GM12875 (cell line): ENCODE data around the gene OMA1.

Experiments used
- H3K4me3 ChIP-seq: one replicate; pipeline ENCODE4 v1.5.1; 2011; ENCODE audit warnings: low read depth, low read length, control low read depth
- CTCF ChIP-seq: IDR thresholded peaks from 2 replicates; pipeline ENCODE4 v1.5.1; 2011; ENCODE audit warnings: low read depth, mild to moderate bottlenecking, control low read depth, inconsistent platforms, low read length, moderate library complexity, borderline replicate concordance; ENCODE audit not compliant: insufficient read depth

OMA1 gene

DNA sequence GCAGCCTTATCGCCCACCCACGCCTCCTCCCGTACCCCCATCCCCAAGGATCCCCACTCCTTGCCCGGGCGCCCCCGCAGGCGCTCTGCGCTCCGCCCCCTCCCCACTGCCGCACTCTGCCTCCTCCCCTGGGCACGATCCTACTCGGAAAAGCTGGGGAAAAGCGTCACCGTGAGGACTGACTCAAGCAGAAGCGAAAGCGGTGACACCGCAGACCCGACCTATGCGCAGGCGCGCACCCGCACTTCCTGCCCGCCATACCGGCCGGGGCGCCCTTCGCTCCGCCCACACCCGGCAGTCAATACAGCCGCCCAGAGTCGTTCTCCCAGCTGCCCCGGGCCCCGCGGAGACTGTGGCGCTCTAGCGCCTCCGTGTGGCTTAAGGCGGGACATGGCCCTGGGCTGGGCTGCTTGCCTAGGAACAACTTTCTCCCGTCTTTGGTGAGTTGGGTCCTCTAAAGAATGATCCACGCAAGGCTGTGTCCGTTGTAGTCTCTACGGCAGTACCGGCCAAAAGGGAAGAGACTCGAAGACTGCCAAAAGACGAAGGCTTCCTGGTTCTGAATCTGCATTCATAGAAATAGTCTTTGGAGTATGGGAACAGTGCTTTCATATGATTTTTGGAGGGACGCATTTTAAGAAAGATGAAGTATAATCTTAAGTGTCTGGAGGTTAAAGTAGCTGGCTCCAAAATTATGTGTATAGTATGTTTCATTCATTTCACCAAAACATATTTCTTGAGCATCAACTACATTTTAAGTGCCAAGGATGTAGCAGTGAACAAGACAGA is at the start of gene OMA1:
TSS of gene OMA1 (minus strand) at position 207 of the 789 bp plus-strand sequence. CDS start 7,432 bp downstream, outside the sequence.
- H3K4me3 ChIP-seq: peak within 1 kb of the TSS; percentile 89
- peak; percentile 96 for TF ChIP-seq CTCF

GRCh38 chr1:58594546-58594945 is 48.0 kb upstream of the OMA1 start:
- TF ChIP-seq CTCF: no peak
- no peak overlapping the region for H3K4me3 ChIP-seq

DNA sequence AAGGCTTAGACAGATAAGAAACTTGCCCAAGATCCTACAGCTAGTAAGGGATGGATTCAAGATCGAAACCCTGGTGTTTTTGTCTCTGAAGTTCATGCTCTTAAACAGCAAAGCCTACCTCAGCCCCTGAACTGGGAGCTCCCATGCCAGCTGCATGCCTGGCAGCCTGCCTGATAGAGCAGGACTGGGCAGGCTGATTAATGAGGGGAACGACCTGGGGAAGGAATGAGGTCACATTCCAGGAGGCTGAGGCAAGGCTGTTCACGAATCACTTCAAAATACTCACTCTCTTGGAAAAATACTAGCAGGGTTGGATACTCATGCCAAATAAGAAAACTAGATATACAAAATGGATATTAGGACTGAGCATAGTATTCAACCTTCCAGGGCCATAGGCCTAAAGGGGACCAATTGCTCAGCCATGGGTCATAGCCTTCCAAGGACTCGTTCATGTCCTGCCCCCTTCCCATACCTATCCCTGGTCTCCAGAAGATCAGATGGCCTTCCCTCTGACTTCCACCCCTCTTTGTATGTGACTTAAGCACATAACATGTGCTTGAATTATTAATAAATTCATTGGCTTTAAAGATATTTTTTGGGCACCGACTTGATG is 46.1 kb upstream of the OMA1 start:
- TF ChIP-seq CTCF: no peak
- H3K4me3 ChIP-seq: no peak overlapping the region

DNA sequence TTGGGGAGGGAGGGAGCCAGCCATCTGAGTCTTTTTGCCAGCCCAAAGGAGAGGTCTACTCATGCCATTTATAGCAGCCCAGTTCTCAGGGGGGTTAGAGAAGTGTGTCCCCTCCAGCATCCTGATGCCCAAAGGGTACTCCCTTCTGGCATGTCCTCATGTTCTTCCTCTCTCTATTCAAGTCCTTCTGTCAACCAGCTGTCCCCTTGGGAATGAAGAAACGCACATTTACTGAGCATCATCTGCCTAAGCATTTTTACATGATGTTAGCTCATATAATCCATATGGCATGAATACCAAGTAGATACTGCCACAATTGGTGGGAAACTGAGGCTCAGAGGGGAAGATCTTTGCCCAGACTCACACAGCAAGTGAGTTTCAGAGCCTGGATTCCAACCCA is 45.3 kb upstream of the OMA1 start:
- no peak overlapping the region for H3K4me3 ChIP-seq
- no peak for TF ChIP-seq CTCF

DNA sequence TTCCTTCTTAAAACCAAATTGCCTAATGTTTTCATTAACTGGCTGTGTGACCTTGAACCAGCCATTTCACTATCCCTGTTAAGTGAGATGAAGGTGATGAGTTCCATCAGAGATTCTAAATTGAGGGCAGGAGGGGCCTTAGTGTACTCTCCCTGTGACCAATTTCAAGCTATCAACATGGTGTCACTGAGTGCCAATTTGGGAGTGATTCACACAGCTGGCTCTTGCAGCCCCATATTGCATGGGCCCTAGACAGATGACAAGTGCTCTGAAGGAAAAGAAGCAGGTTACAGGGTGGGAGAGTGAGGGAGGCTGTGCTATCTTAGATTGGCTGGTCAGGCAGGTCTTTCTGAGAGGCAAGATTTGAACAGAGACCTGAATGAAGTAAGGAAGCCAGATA is 43.5 kb upstream of the OMA1 start:
- no peak for TF ChIP-seq CTCF
- H3K4me3 ChIP-seq: no peak overlapping the region

DNA sequence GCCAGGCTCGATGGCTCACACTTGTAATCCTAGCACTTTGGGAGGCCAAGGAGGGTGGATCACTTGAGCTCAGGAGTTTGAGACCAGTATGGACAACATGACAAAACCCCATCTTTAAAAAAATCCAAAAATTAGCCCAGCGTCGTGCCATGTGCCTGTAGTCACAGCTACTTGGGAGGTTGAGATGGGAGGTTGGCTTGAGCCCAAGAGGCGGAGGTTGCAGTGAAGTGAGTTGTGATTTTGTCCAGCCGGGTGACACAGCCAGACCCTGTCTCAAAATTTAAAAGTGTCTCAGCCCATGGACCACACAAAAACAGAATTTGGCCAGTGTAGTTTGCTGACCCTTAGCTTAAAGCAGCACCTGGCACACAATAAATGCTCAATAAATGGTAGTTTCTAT is 41.9 kb upstream of the OMA1 start:
- H3K4me3 ChIP-seq: no peak overlapping the region
- no peak for TF ChIP-seq CTCF

DNA sequence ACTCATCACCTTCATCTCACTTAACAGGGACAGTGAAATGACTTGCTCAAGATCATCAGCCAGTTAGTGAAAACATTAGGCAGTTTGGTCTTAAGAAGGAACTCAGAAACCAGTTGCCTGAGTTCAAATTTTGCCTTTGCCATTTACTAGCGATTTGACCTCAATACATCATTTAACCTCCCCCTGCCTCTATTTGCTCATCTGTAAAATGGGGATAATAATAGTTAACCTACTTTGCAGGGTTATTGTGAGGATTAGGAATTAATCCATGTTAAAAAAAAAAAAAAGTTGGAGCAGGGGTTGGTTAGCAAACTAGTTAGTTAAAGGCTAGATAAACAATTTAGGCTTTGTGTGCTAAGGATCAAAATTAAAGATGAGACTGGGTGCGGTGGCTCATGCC is 41.1 kb upstream of the OMA1 start:
- no peak for TF ChIP-seq CTCF
- H3K4me3 ChIP-seq: no peak overlapping the region
